Measurements from ENCODE around the gene SNX14.
A peak's percentile ranks its signal among the peaks of the same experiment; 100 is the strongest.
"Not testable (repeated sequence)": the region's sequence is repeated elsewhere in the genome, so short reads cannot be mapped to it uniquely, and the experiment has no call there.

SNX14 gene

DNA sequence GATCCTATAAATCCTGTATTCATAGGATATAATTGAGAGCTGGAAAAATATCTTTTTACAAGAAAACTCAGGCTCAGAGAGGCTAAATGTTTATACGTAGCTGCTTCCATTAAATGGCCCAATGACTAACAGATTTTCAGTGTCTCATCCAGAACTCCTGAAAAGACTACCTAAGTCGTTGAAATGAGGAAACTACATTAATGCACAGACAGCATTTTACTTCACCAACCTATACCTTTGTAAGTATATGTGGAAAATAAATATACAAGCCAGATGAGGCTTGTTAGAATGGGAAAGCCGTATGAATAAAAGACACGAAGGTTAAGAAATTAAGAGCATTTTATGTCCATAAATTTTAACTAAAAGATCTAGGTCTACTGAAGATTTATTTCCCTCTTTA is 8.4 kb upstream of the SNX14 start:
- Mint-ChIP-seq H3K36me3 (peaks cover 15% of the 10 kb centered on the region), H3K27me3 (no peaks in the 10 kb centered on the region)

DNA sequence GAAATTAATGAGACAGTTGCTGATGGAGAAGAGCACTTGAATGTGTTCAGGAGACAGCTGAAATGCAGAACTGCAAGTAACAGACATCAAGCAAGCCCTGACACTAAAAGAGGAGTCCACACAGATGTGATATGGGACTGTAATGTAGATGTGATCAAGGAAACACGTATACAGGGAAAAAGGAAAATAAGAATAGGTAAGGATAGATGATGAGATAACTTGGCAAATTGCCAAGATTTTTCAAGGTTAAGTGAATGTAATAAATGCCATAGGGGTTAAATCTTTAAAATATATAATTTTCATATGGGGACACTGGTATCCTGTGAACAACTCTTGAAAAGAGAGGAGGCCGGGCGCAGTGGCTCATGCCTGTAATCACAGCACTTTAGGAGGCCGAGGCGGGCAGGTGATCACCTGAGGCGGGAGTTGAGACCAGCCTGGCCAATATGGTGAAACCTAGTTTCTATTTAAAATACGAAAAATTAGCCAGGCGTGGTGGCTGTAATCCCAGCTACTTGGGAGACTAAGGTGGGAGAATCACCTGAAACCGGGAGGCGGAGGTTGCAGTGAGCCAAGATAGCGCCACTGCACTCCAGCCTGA is 7.2 kb upstream of the SNX14 start:
- no peaks in the 10 kb centered on the region for H3K27me3 Mint-ChIP-seq
- no peak overlapping the region for H3K4me3 Mint-ChIP-seq
- H3K4me1 Mint-ChIP-seq: no peaks in the 10 kb centered on the region
- H3K27ac Mint-ChIP-seq: no peak overlapping the region
- H3K9me3 Mint-ChIP-seq: no peaks in the 10 kb centered on the region
- H3K36me3 Mint-ChIP-seq: peaks cover 15% of the 10 kb centered on the region
- no peak for ATAC-seq

More for the DNA sequence above, 8.4 kb upstream of the SNX14 start:
- Mint-ChIP-seq H3K9me3 (no peaks in the 10 kb centered on the region), H3K4me3 (no peak overlapping the region), H3K27ac (no peak overlapping the region), H3K4me1 (no peaks in the 10 kb centered on the region)
- no peak for ATAC-seq

DNA sequence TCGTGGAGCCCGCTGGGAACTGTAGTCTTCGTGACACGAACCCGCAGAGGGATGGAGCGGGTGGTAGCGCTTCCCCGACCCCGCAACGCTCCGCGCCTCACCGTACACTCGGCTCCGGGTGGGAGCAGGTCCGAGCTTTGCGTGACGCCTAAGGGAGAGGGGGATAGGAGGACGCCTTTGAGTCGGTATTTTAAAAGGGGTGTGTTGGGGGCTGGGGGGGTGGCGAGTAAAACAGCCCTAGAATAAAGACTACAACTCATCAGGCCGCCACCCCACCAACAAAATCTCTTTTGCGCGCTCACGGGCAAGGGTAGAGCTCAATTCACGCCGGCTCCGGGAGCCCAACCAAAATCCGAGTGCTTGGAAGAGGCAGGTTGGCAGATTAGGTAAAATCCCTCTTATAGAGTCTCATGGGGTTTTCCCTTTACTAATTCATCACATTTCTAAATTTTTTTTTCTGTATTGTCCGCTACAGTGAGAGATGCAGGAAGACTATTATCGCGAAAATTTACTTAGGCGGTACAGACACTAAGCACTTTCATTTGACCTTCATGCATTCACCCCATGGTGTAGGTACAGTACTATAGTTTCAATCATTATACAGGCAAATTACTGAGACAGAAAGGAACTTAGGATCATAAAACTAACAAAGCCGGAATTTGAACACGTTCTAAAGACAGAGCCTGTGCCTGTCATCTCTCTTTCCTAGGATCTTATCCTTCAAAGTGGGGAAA is 706 bp upstream of the SNX14 start:
- Mint-ChIP-seq H3K27me3 (no peaks in the 10 kb centered on the region), H3K4me1 (peaks cover 38% of the 10 kb centered on the region), H3K27ac (peak overlapping the region; percentile 94)

DNA sequence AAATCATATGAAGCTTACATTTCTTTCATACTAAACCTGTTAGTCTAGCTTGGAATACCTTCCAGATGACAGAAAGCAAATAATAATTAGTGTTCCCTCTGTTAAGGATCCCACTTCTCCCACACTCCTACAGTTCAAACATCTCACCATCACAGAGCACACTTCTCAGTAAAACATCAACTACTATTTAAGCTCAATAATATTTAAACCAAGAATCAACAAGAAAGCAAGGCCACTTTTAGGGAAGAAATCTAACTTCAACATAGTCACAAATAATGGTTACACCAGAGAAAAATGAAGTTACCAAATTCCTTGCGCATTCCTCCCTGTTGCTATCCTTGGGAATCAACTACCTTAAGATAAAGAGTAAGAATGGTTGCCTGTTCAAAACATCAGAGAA is 1.6 kb downstream of the SNX14 start:
- Mint-ChIP-seq H3K4me1 (peaks cover 49% of the 10 kb centered on the region), H3K9me3 (no peaks in the 10 kb centered on the region), H3K27me3 (no peaks in the 10 kb centered on the region), H3K27ac (peak overlapping the region; percentile 94), H3K36me3 (peaks cover 32% of the 10 kb centered on the region), H3K4me3 (peak overlapping the region; percentile 97)
- no peak for ATAC-seq

More for the DNA sequence above, 706 bp upstream of the SNX14 start:
- H3K36me3 Mint-ChIP-seq: peaks cover 20% of the 10 kb centered on the region
- H3K4me3 Mint-ChIP-seq: peak overlapping the region; percentile 97
- H3K9me3 Mint-ChIP-seq: no peaks in the 10 kb centered on the region
- ATAC-seq: no peak

DNA sequence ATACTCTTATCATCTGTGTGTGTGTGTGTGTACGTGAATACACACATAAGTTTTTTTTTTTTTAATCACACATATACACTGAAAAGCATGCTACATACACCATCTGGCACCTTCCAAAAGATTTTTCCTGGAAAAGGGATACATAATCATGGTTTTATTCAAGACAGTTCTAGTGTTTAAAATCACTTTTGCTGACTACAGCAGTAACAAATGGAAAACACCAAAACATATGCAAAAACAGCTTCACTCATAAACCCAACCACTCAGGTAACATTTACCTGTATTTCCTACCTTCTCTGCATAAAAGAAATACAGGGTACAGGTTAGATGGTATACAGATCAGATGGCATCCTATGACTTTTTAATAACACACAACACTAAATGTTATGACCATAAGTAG is 2.5 kb downstream of the SNX14 start:
- ATAC-seq: no peak
- peaks cover 53% of the 10 kb centered on the region for H3K4me1 Mint-ChIP-seq
- H3K36me3 Mint-ChIP-seq: peaks cover 36% of the 10 kb centered on the region
- H3K9me3 Mint-ChIP-seq: no peaks in the 10 kb centered on the region
- no peak overlapping the region for H3K27ac Mint-ChIP-seq
- no peaks in the 10 kb centered on the region for H3K27me3 Mint-ChIP-seq
- no peak overlapping the region for H3K4me3 Mint-ChIP-seq

DNA sequence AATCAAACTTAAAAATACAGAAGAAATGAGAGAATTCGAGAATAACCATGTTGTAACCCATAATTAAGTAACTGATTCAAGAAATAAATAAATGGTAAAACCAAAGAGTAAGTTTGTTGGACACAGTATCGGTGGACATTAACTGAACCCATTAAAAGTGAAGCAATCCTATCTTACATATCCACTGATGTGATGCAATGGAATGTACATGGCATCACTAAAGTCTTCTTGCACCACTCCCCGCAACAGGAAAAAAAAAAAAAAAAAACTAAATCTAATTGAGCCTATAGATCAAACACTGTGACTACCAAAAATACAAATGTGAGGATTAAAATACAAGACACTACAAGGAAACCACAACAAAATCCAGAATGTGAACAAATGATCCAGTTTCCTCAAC is 7.9 kb downstream of the SNX14 start:
- no peak for ATAC-seq
- Mint-ChIP-seq H3K4me3 (no peak overlapping the region), H3K27me3 (no peaks in the 10 kb centered on the region), H3K9me3 (peaks cover 21% of the 10 kb centered on the region), H3K4me1 (peaks cover 80% of the 10 kb centered on the region), H3K27ac (no peak overlapping the region), H3K36me3 (peaks cover 84% of the 10 kb centered on the region)

DNA sequence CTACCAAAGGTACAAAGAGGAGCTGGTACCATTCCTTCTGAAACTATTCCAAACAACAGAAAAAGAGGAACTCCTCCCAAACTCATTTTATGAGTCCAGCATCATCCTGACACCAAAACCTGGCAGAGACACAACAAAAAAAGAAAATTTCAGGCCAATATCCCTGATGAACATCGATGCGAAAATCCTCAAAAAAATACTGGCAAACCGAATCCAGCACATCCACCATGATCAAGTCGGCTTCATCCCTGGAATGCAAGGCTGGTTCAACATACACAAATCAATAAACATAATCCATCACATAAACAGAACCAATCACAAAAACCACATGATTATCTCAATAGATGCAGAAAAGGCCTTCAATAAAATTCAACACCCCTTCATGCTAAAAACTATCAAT is 10.8 kb downstream of the SNX14 start:
- ATAC-seq, H3K27ac Mint-ChIP-seq, H3K27me3 Mint-ChIP-seq, H3K4me3 Mint-ChIP-seq: not testable (repeated sequence)
- peaks cover 21% of the 10 kb centered on the region for H3K9me3 Mint-ChIP-seq
- H3K4me1 Mint-ChIP-seq: peaks cover 73% of the 10 kb centered on the region
- peaks cover 69% of the 10 kb centered on the region for H3K36me3 Mint-ChIP-seq

DNA sequence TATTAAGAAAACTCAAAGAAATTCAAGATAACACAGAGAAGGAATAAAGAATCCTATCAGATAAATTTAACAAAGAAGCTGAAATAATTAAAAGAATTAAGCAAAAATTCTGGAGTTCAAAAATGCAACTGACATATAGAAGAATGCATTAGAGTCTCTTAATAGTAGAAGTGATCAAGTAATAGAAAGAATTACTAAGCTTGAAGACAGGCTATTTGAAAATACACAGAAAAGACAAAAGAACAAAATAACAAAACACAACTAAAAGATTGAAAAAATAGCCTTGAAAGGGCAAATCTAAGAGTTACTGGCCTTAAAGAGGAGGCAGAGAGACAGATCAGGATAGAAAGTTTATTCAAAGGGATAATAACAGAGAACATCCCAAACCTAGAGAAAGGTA is 12.1 kb downstream of the SNX14 start:
- Mint-ChIP-seq H3K4me3 (no peak overlapping the region), H3K9me3 (peaks cover 21% of the 10 kb centered on the region), H3K4me1 (peaks cover 67% of the 10 kb centered on the region), H3K27ac (no peak overlapping the region), H3K27me3 (no peaks in the 10 kb centered on the region), H3K36me3 (peaks cover 62% of the 10 kb centered on the region)
- no peak for ATAC-seq

DNA sequence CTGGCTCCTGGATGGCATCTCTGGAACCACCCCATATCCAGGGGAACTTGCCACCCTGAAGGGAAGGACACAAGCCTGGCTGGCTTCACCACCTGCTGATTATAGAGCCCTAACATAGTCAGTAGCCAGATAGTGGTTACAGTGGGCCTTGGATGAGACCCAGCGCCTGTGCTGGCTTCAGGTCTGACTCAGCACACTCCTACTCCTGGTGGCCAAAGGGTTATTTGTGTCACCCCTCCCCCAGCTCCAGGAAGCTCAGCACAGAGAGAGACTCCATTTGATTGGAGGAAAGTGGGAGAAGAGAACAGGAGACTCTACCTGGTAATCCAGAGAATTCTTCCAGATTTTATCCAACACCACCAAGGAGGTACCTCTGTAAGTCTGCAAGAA is 12.8 kb downstream of the SNX14 start:
- Mint-ChIP-seq H3K4me1 (peaks cover 64% of the 10 kb centered on the region), H3K36me3 (peaks cover 59% of the 10 kb centered on the region), H3K27ac (no peak overlapping the region), H3K4me3 (no peak overlapping the region), H3K9me3 (peaks cover 21% of the 10 kb centered on the region), H3K27me3 (no peaks in the 10 kb centered on the region)
- no peak for ATAC-seq

DNA sequence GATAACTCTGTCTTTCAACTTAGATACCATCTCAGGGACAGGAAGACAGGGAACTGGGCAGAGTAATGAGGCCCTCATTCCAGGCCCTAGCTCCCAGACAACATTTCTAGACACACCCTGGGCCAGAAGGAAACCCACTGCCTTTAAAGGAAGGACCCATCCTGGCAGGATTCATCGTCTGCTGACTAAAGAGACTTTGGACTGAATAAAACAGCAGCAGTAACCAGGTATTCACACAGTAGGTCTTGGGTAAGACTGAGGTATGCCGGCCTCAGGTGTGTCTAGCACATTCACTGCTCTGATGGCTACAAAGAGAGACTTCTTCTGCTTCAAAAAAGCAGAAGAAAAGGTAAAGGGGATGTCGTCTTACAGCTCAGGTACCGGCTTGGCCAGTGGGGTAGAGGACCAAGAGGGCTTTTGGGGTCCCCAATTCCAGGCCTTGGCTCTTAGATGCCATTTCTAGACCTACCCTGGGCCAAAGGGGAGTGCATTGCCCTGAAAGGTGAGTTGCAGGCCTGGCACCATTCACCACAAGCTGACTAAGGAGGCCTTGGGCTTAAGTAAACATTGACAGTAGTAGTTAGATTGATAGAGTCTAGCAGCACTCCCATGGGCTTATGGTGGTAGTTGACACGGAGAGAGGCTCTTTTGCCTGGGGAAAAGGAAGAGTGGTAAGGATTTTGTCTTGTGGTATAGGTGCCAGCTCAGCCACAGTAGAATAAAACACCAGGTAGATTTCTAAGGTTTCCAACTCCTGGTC is 13.4 kb downstream of the SNX14 start:
- Mint-ChIP-seq H3K36me3 (peaks cover 53% of the 10 kb centered on the region), H3K4me3 (no peak overlapping the region), H3K27me3 (no peaks in the 10 kb centered on the region), H3K27ac (no peak overlapping the region), H3K4me1 (peaks cover 58% of the 10 kb centered on the region), H3K9me3 (peaks cover 20% of the 10 kb centered on the region)
- ATAC-seq: no peak

DNA sequence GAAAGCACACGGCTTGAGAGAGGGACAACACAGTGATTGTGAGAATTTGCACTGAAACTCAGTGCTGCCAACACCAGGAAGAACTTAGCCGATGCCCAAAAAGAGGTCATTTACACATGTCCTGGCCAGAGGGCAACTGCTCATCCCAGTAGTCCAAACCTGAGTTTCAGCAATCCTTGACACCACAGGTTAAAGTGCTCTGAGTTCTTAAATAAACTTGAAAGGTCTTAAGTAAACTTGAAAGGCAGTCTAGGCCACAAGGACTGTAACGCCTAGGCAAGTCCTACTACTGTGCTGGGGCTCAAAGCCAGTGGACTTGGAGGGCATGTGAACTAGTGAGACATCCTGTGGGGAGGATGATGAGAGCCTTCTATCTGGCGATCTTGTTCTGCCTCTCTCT is 14.1 kb downstream of the SNX14 start:
- no peak overlapping the region for H3K27ac Mint-ChIP-seq
- peaks cover 16% of the 10 kb centered on the region for H3K9me3 Mint-ChIP-seq
- H3K4me1 Mint-ChIP-seq: peaks cover 51% of the 10 kb centered on the region
- peaks cover 46% of the 10 kb centered on the region for H3K36me3 Mint-ChIP-seq
- no peak for ATAC-seq
- H3K27me3 Mint-ChIP-seq: no peaks in the 10 kb centered on the region
- H3K4me3 Mint-ChIP-seq: no peak overlapping the region

DNA sequence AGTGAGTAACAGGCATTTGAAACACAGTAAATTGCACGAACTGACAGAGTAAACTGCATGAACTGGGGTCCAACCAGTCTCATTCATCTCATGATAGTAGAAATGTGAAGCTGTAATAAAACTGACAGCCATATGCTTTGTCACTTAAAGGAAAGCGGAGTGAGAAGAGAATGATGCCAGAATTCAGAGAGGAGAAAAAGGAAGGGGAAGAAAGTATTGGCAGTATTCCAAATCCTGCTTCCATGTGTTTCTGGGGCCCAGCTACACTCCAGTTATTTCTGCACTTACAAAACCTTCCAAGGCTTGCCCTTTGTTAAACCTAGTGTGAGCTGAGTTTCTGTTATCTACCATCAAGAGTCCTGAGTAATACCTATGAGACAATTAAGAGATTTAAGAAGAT is 17.2 kb downstream of the SNX14 start:
- ATAC-seq: no peak
- Mint-ChIP-seq H3K9me3 (no peaks in the 10 kb centered on the region), H3K27me3 (no peaks in the 10 kb centered on the region), H3K4me3 (no peak overlapping the region), H3K36me3 (peaks cover 17% of the 10 kb centered on the region), H3K27ac (no peak overlapping the region), H3K4me1 (peaks cover 23% of the 10 kb centered on the region)

DNA sequence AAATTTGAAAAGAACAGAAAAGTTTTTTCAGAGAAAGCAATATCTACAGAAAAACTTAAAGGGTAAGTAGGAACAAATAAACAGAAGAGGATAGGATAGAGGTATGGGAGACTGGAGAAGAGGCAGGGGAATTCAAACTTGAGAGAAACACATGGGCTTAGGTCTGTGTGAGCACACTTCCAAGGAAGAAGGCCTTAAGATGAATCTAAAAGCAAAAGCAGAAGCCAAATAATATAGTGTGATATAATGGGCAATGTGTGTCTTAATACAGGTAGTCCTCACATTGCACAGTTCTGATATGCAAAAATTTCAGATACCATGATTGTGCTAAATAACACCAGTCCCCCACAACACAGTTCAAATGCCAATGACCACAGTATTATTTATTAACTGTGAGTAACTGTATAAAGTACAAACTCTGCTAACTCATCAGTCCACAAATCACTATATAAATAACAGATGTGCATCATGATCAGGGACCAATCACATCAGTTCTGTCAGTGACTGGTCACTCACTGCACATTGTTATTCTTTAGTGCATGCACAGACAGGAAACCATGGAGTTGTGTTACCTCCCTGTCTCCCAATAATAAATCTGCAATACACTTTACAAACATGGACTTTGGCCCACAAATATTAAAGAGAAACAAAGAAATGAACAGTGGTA is 18.6 kb downstream of the SNX14 start:
- Mint-ChIP-seq H3K4me3 (no peak overlapping the region), H3K36me3 (peaks cover 10% of the 10 kb centered on the region), H3K27ac (no peak overlapping the region), H3K9me3 (no peaks in the 10 kb centered on the region), H3K4me1 (peaks cover 9% of the 10 kb centered on the region), H3K27me3 (no peaks in the 10 kb centered on the region)
- no peak for ATAC-seq

DNA sequence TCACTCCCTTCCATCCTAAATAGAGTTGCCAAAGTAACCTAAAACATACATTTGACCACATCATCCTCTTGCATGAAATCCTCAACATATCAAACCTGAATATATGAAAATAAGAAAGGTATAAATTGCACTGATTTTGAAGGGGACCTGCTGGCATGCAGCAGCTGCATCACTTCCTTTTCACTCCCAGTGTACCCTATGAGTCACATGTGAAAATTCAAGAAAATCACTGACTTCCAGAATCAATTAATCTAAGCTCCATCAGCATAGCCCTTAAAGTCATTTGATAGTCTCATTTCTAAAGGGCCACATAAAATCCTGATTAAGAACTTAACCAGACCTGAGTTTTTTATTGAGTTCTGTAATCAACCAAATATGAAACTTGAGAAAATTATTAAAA is 24.3 kb downstream of the SNX14 start:
- peaks cover 39% of the 10 kb centered on the region for H3K36me3 Mint-ChIP-seq
- H3K9me3 Mint-ChIP-seq: peaks cover under 1% of the 10 kb centered on the region
- H3K27ac Mint-ChIP-seq: no peak overlapping the region
- no peak for ATAC-seq
- no peaks in the 10 kb centered on the region for H3K4me1 Mint-ChIP-seq
- no peak overlapping the region for H3K4me3 Mint-ChIP-seq
- no peaks in the 10 kb centered on the region for H3K27me3 Mint-ChIP-seq

DNA sequence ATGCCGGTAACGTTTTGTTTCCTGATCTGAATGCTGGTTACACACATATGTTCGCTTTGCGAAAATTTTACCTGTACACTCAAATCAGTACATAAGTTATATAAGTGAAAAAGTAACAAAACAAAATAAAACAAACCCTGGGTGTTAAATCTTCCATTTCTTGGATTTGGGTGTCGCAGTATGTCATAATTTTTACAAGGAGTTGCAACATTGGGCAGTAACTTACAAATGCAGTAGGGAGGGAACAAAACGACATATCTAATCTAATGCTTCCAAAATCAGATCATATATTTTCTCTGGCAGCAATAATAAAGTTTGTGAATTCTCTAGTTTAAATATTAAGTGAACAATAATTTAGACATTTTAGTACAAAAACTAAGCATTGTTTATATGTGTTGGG is 25.2 kb downstream of the SNX14 start:
- no peak for ATAC-seq
- H3K27ac Mint-ChIP-seq: no peak overlapping the region
- no peak overlapping the region for H3K4me3 Mint-ChIP-seq
- H3K4me1 Mint-ChIP-seq: no peaks in the 10 kb centered on the region
- H3K9me3 Mint-ChIP-seq: peaks cover 2% of the 10 kb centered on the region
- H3K27me3 Mint-ChIP-seq: no peaks in the 10 kb centered on the region
- peaks cover 43% of the 10 kb centered on the region for H3K36me3 Mint-ChIP-seq

Data from stimulated activated memory B cell treated with anti-CD40 and anti-IgM and Interleukin-4, amounts not matched to agents 10 μg/mL and 1 μg/mL and 100 μg/mL, for 72 hours (primary cell).